Renal cortical epithelial cell (primary cell): ENCODE measurements around the gene PSME1. TPM values are rescaled to one million over a fixed set of nuclear protein-coding genes. Genes with fewer than 3 reads are reported as not detected.

Experiments used
- DNase-seq: peaks from one replicate; pipeline ENCODE4 v3.0.0-alpha.2; 2011; ENCODE audit warnings: low read depth
- total RNA-seq: library from RNA; depleted of rRNA; stranded (reverse); fragments of >200 nt; gene quantifications from 2 replicates; pipeline ENCODE4 v1.2.3, GENCODE V29; 2014

The PSME1 gene
- total RNA-seq, 1 donor from 2014 or later: 209 TPM

DNA sequence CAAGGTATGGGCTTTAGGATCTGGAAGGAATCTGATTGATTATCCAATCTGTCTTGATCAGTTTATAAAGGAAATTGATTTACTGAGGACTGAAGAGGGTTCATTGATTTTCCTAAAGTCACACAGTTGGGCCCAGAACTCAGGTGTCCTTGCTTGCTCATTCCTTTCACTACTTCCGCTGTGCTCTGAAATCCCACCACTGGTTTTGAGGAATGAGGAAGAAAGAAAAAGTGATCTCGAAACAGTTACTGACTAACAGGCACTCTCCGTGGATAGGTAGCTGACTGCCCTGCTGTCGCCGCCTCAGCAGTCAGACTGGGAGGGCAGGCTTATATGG is 5.6 kb upstream of the PSME1 start, which contains the start of gene FITM1:
Gene FITM1, plus strand, starts transcription at position 280 of the 337 bp plus-strand sequence. CDS start 905 bp downstream, outside the sequence.
- peak; percentile 33 for DNase-seq

GRCh38 chr14:24130717-24131548 is 5.1 kb upstream of the PSME1 start:
- DNase-seq: no peak

GRCh38 chr14:24131549-24131966 is 4.4 kb upstream of the PSME1 start:
- DNase-seq: no peak

DNA sequence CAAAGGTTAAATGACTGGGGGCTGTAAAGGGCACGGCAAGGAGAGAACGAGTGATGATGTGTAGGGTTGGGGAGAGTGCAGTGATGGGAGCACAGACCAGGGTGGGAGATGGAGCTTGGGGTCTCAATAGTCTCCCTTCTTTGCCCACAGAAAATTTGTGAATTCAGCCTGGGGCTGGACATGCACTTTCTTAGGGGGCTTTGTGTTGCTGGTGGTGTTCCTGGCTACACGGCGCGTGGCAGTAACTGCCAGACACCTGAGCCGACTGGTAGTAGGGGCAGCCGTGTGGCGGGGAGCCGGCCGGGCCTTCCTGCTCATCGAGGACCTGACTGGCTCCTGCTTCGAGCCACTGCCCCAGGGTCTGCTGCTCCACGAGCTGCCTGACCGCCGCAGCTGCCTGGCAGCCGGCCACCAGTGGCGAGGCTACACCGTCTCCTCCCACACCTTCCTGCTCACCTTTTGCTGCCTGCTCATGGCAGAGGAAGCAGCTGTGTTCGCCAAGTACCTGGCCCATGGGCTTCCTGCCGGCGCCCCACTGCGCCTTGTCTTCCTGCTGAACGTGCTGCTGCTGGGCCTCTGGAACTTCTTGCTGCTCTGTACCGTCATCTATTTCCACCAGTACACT is 3.8 kb upstream of the PSME1 start:
- no peak for DNase-seq

- DNase-seq: no peak
Measured at GRCh38 chr14:24132976-24133375, 3.0 kb upstream of the PSME1 start.

DNA sequence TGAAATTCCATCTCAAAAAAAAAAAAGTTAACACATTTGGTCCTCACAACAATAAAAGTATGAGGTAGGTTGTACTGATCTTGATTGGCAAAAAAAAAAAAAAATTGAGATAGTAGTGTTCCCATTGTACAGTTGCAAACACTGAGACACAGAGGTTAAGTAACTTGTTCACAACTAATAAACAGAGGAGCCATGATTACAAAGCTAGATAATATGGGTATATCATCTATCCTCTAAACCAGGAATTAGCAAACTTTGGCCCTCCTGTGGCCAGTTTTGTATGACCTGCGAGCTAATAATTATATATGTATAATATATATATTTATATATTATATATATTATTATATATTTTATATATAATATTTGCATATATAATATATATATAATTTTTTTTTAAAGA is 2.3 kb upstream of the PSME1 start:
- DNase-seq: no peak

DNA sequence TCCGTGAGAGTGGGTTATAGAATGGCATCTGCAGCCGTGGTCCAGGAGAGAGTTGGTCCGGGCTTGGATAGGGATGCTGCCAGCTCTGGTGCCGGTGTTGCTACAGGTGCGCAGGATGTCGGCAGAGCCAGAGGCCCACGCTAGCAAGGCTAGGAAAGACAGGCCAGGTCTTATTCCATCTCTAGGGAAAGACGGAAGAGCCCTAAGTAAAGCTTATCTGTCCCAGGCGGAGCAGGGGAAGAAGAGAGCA is 485 bp upstream of the PSME1 start:
- no peak for DNase-seq

DNA sequence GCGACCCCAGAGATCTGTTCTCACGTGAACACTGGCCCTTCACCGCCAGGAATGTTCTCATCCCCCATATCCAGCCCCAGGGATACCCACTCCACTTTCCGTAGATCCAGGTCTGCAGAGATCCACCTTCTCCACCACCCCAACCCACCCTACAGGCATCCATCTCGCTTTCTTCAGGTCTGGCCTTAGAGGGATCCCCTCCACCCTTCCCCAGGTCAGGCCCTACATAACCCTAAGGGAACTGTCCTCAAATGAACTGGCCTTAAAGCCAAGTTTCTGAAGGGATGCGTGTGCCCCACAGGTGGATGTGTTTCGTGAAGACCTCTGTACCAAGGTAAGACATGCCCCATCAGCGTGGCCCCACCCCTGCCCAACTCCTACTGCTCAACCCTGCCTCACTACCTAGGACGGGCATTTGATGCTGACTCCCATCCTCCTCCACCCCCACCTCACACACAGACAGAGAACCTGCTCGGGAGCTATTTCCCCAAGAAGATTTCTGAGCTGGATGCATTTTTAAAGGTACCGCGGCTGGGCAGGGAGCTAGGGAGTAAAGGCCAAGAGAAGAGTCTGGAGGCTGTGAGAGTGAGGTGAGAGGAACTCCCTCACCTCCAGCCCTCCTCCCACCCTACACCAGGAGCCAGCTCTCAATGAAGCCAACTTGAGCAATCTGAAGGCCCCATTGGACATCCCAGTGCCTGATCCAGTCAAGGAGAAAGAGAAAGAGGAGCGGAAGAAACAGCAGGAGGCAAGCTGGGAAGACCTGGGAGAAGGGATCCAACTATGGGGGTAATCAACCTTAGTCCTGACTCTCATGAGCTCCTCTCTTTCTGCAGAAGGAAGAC is 912 bp downstream of the PSME1 start:
- no peak for DNase-seq

DNA sequence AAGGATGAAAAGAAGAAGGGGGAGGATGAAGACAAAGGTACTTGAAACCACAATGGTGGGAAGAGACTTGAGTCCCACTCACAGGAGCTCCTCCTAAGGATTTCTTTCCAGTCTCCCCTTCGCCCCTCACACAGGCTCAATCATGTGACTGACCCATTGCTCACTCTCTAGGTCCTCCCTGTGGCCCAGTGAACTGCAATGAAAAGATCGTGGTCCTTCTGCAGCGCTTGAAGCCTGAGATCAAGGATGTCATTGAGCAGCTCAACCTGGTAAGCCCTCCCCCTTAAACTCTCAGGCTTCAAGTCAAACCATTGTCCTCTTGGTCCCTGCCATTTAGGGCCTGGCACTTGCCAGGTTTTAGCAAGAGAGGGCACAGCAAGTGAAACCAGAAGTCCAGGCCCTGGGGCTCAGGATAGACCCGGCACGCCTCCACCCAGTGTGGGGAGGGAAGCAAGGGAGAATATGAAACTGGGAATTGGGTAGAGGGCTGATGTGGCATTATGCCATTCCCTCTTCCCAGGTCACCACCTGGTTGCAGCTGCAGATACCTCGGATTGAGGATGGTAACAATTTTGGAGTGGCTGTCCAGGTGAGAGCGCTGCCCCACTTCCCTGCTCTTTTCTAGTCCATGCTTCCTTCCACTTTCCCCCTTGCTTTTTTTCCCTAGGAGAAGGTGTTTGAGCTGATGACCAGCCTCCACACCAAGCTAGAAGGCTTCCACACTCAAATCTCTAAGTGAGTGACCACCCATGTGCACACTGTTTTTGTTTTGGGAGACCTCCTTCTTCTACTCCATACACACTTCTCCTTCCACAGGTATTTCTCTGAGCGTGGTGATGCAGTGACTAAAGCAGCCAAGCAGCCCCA is 1.8 kb downstream of the PSME1 start:
- no peak for DNase-seq

- DNase-seq: no peak
Measured at GRCh38 chr14:24138396-24139271, 2.6 kb downstream of the PSME1 start.

- DNase-seq: no peak
Measured at GRCh38 chr14:24139272-24139934, 3.4 kb downstream of the PSME1 start.

GRCh38 chr14:24141097-24141880 is 5.3 kb downstream of the PSME1 start, which contains the start of gene EMC9:
TSS of gene EMC9 (minus strand) at chr14:24141591. CDS start at chr14:24141304, 287 bp downstream.
- peak; percentile 98 for DNase-seq

- DNase-seq: no peak
Measured at GRCh38 chr14:24143511-24143910, 7.5 kb downstream of the PSME1 start.

GRCh38 chr14:24144451-24144850 is 8.5 kb downstream of the PSME1 start:
- no peak for DNase-seq

DNA sequence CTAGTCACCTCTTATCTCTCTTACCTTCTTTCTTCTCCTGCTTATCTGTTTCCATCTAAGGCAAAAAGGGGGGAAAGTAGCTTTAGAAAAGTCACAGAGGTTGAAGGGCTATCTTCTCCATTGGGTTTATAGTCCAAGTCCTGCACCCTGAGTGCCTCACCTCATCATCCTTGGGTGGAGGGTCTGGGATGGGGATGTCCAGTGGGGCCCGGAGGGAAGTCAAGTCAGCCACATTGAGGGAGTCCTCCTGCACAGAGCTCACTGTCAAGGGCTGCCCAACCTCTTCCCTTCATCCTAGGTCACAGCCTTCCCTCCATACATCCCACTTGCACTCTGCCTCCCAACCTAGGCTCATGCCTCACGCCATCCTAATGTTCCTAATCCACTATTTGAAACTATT is 9.2 kb downstream of the PSME1 start:
- DNase-seq: no peak

DNA sequence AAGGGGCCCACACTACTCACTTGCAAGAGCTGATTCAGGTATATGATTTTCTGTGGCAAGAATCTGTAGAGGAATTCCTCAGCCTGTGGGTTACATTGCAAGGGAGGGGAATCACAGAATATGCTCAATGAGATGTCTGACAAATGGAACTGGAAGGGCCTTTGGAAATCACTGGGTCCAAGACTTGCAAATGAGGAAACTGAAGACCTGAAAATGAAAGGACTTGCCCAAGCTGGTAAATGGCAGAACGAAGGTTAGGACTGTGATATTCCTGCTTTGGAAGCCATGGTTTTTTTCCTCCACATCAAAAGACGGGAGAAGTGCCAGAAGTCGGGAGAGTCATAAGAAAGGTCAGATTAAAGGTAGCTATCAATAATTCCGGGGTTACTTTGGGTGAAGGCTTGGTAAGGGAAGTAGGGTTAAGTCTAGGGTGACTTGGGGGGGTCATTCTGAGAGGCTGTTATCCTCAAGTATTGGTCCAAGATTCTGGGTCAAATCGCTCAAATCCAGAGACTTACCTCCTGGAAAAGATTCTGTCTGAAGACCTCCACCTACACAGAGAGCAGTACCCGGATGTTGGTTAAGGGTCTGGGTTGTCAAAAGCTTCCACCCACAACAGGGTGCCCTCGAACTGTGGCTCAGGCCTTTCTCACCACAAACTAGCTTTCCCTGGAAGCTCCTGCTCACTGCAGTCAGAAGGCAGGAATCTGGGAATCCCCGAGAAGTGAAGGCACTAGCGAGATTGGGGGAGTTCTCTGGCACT is 9.9 kb downstream of the PSME1 start:
- peak; percentile 76 for DNase-seq

GRCh38 chr14:24146453-24146977 is 10.5 kb downstream of the PSME1 start, which contains the start of gene PSME2:
TSS of gene PSME2 (minus strand) at chr14:24146610. CDS start at chr14:24146581, 29 bp downstream.
- peak; percentile 94 for DNase-seq
